Skin of body (tissue), 2 donors: ENCODE measurements around the gene PTPRE. TPM values are rescaled to one million over a fixed set of nuclear protein-coding genes. Genes with fewer than 3 reads are reported as not detected.

Experiments
- DNase-seq: peaks from one replicate; lab custom pipeline; 2025; lab: John Stamatoyannopoulos, UW
- total RNA-seq: library from RNA; depleted of rRNA; stranded (reverse); fragments of >200 nt; gene quantifications from one replicate; pipeline ENCODE4 v1.2.3, GENCODE V29; 2014

Gene PTPRE
- total RNA-seq, 1 donor from 2014 or later: 15.9 TPM

- DNase-seq: no peak
Measured at GRCh38 chr10:128059266-128059981, 152.5 kb downstream of the PTPRE start.

- no peak for DNase-seq
Measured at GRCh38 chr10:128059982-128060293, 153.0 kb downstream of the PTPRE start.

GRCh38 chr10:128060341-128061250, 153.7 kb downstream of the PTPRE start:
- DNase-seq: no peak

- DNase-seq: no peak
Measured at GRCh38 chr10:128061306-128062300, 154.7 kb downstream of the PTPRE start.

- DNase-seq: no peak
Measured at GRCh38 chr10:128062331-128062880, 155.5 kb downstream of the PTPRE start.

GRCh38 chr10:128062881-128063563, 156.1 kb downstream of the PTPRE start:
- no peak for DNase-seq

DNA sequence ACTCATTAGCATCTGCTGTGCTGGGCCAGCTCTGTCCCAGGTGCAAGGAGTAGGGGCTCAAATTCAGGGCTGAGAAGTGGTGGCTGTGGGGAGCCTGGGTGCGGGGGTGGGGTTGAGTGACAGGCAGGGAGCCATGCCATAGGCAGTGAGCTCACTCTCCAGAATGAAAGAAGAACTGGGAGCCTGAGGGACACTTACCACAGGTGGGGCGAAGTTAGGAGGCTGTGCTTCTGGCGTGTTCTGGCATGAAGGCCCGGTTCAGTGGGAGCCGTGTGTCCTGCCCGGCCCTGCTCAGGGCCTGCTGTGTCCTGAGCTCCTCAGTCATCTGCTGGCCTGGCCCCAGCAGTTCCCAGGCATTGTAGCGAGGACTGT, 156.8 kb downstream of the PTPRE start:
- DNase-seq: no peak

GRCh38 chr10:128064108-128064969, 157.4 kb downstream of the PTPRE start:
- DNase-seq: peak; percentile 68

GRCh38 chr10:128064970-128065580, 158.2 kb downstream of the PTPRE start:
- no peak for DNase-seq

DNA sequence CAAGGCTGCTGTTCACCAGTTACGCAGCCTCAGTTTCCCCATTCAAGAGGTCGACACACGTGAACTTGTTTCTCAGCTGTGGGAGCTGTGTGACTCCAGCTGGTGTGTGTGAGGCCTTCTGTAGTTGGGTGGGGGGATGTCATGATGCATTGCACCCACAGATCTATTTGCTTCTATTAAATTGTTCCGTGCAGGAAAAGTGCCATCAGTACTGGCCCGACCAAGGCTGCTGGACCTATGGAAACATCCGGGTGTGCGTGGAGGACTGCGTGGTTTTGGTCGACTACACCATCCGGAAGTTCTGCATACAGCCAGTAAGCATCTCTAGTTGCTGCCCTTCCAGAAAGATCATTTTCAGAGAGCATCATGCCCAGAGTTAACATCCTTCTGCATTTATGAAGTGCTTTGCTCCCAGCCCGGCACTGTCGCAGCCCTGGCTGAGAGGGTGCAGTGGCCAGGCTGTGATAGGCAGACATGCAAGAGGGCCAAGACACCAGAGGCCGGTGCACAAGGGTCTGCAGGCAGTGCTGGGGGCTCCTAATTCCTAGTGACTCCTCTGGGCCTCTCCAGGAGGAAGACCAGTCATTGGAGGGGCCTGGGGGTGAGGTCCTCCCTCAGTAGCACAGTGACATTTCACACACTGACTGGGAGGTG, 159.1 kb downstream of the PTPRE start:
- no peak for DNase-seq

GRCh38 chr10:128066870-128067382, 160.0 kb downstream of the PTPRE start:
- no peak for DNase-seq

DNA sequence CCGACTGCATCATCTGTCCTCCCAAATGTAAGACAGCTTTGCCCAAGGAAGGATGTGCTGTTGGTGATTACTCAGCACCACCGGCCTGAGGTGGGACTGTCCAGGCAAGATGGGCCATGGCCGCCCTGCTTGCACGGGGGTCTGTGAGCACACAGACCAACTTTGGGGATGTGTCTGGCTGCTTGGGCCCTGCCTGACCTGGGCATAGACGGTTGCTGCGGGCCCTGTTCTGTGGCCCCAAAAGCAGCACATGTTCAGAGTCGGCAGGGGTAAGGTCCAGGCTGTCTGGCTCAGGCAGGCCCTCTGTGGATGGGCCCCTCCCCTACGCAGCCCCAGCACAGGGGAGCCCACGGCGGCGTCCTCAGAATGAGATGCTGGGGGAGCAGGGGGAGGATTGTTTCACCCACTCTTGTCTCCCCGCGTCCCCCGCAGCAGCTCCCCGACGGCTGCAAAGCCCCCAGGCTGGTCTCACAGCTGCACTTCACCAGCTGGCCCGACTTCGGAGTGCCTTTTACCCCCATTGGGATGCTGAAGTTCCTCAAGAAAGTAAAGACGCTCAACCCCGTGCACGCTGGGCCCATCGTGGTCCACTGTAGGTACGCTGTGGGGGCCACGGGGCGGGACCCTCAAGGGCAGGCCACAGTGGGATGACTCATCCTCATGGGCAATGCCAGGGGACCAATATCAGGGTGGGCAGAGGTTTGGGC, 160.9 kb downstream of the PTPRE start:
- no peak for DNase-seq

DNA sequence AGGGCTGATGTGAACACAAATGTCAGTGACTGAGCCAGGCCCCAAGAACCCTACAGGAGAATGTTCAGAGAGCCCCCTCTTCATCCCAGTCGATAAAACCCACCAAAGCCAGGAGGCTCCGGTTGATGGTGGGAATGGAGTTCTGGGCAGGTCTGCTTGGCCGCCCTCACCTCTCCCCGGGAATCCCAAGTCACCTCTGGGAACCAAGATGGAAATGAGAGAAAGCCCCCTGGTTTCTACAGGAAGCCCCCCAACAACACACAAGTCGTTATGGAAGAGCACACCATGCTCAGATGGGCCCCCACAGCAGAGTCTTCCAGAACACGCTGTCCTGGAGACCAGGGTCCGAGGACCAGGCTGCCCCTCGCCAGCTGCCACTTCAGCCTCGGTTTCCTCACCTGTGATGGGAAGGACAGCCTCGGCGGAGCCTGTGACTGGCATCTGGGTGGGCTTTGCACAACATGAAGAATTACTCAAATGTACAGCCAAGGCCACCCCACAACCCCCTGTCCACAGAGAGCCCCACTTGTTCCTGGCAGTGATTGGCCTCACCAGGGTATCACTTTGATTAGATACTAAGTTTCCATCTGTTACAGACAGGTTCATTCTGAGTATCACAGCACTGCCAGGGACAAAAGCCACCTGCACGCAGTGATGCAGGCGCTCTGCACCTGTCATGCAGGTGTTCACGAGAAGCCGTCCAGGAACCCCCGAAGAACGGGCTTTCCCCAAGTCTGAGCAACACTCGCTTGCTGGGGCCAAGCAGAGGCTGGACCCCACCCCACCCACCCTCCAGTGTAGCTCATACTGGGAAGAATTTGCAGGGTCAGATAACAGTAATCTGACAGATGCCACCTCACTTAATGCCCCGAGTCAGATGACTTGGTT, 161.7 kb downstream of the PTPRE start:
- DNase-seq: no peak

DNA sequence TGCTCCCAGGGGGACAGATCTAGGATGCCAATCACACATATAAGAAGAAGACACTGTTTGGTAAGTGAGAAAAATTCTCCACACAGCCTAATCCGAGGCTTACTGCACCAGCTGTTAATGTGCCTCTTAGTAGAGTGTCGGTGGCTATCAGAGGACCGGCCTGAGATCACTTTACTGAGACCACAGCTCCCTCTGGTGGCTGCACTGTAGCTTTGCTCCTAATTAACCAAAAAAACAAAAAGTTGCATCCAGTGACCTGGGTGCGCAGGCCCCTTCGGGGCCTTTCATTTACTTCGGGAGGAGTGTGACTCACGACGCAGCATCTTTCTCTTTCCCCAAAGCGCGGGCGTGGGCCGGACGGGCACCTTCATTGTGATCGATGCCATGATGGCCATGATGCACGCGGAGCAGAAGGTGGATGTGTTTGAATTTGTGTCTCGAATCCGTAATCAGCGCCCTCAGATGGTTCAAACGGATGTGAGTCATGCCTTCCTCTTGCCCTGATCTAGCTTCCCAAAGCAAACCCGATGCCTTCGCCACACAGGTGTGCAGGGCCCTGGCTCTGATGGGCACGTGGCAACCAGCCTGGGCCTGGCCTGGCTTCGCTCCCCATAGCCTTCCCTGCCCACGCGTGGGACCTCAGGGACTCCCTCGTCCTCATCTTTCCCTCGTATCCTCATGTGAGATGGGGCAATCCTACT, 162.6 kb downstream of the PTPRE start:
- peak; percentile 74 for DNase-seq

- DNase-seq: no peak
Measured at GRCh38 chr10:128070161-128070560, 163.3 kb downstream of the PTPRE start.

DNA sequence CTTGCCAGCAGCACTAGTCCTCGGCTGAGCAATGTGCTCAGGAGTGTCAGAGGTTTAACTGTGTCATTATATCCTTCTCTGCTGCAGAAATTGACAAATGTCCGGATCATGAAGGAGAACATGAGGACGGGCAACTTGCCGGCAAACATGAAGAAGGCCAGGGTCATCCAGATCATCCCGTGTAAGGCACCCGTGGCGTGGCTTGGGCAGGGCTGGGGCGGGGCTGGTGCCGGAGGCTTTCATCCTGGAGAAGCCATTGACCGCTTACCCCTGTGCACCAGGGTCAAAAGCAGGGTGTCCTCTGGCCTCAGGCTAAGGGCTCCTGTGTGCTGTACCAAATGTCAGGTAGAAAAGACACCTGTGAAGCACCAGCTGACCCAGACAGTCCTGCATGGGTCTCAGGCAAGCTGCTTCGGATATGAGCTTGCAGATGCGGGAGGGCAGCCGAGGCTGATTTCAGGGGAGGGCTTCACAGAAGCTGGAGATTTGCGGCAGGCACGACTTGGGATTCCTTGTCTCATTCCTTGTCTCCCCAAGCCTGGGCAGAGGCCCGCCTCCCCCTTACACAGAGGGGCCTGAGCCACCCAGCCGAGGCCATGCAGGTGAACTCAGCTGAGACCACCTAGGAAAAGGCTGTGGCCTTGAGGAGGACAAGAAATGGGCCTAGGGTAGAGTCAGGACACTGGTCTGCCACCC, 164.0 kb downstream of the PTPRE start:
- no peak for DNase-seq
